Left lobe of liver (tissue), 2 donors: ENCODE measurements around the gene TRAK1. TPM values are rescaled to one million over a fixed set of nuclear protein-coding genes. Genes with fewer than 3 reads are reported as not detected.
"Not testable (repeated sequence)": the region's sequence is repeated elsewhere in the genome, so short reads cannot be mapped to it uniquely, and the experiment has no call there.

Source experiments
- ATAC-seq: fragments of 200-7000 bp; cut with Tn5 transposase; one replicate; pipeline ENCODE4 v1.9.1; 2020; ENCODE audit warnings: mild to moderate bottlenecking, moderate library complexity
- DNase-seq: peaks from one replicate; pipeline ENCODE4 v3.0.0-alpha.2; 2020; ENCODE audit warnings: low spot score
- total RNA-seq: library from RNA; stranded (reverse); gene quantifications from one replicate; pipeline ENCODE4 v1.2.1, GENCODE V29; 2021
- donor health status: DM: no; HTN: no; CAD: no; lungs with moderate emphysema.
- donor health status: DM: no; HTN: yes; CAD: no.

Gene TRAK1
- total RNA-seq, 1 donor from 2014 or later: 11.2 TPM

- ATAC-seq (no peak), DNase-seq (no peak)
These were observed 5.8 kb downstream of the TRAK1 start for GRCh38 chr3:42096796-42097565.

GRCh38 chr3:42097566-42097946, 6.4 kb downstream of the TRAK1 start:
- DNase-seq: no peak
- ATAC-seq: no peak

- no peak for ATAC-seq
- no peak for DNase-seq
These were observed 7.0 kb downstream of the TRAK1 start for GRCh38 chr3:42098171-42098570.

- DNase-seq (no peak), ATAC-seq (no peak)
These were observed 8.0 kb downstream of the TRAK1 start for GRCh38 chr3:42099020-42099765.

- peak; percentile 78 for DNase-seq
- peak; percentile 79 for ATAC-seq
These were observed 9.9 kb downstream of the TRAK1 start for GRCh38 chr3:42101048-42101447.

- DNase-seq (no peak), ATAC-seq (peak; percentile 5)
These were observed 10.3 kb downstream of the TRAK1 start for GRCh38 chr3:42101481-42101880.

GRCh38 chr3:42102571-42102970, 11.4 kb downstream of the TRAK1 start:
- ATAC-seq (no peak), DNase-seq (no peak)

GRCh38 chr3:42103921-42104665, 12.9 kb downstream of the TRAK1 start:
- ATAC-seq, DNase-seq: not testable (repeated sequence)

GRCh38 chr3:42105994-42106393, 14.8 kb downstream of the TRAK1 start:
- not testable (repeated sequence) for ATAC-seq

GRCh38 chr3:42106646-42107045, 15.5 kb downstream of the TRAK1 start:
- no peak for ATAC-seq
- no peak for DNase-seq

More at GRCh38 chr3:42105994-42106393, 14.8 kb downstream of the TRAK1 start:
- DNase-seq: not testable (repeated sequence)

GRCh38 chr3:42110631-42111030, 19.5 kb downstream of the TRAK1 start:
- ATAC-seq (no peak), DNase-seq (no peak)

- DNase-seq (no peak), ATAC-seq (no peak)
These were observed 23.1 kb downstream of the TRAK1 start for GRCh38 chr3:42114130-42114725.

GRCh38 chr3:42115215-42115614, 24.1 kb downstream of the TRAK1 start:
- peak; percentile 75 for DNase-seq
- ATAC-seq: peak; percentile 74

- ATAC-seq (peak; percentile 2), DNase-seq (no peak)
These were observed 24.8 kb downstream of the TRAK1 start for GRCh38 chr3:42115946-42116345.

- ATAC-seq (no peak), DNase-seq (no peak)
These were observed 25.3 kb downstream of the TRAK1 start for GRCh38 chr3:42116466-42116865.

- DNase-seq (peak; percentile 66), ATAC-seq (peak; percentile 75)
These were observed 26.2 kb downstream of the TRAK1 start for GRCh38 chr3:42117175-42118008.

- ATAC-seq (peak; percentile 57), DNase-seq (no peak)
These were observed 27.7 kb downstream of the TRAK1 start for GRCh38 chr3:42118762-42119361.

GRCh38 chr3:42119561-42120355, 28.6 kb downstream of the TRAK1 start:
- ATAC-seq: no peak
- no peak for DNase-seq

- no peak for ATAC-seq
- DNase-seq: no peak
These were observed 29.7 kb downstream of the TRAK1 start for GRCh38 chr3:42120866-42121265.
